HepG2 (cell line): ENCODE results near the gene SYNPO2L. TPM values are rescaled to one million over a fixed set of nuclear protein-coding genes. Genes with fewer than 3 reads are reported as not detected.

Source experiments
- ATAC-seq: fragments of 200-7000 bp; cut with Tn5 transposase; 3 replicates; pipeline ENCODE4 v1.9.1; 2020; ENCODE audit warnings: mild to moderate bottlenecking, moderate library complexity
- BruUV-seq: library from RNA; stranded (reverse); fragments of 400-500 nt; replicated peaks from 2 replicates; lab custom pipeline; 2021; lab: Mats Ljungman, UMichigan
- CTCF ChIA-PET: fragments of 300-600 bp; formaldehyde crosslinking; extraction: SDS; loops from one replicate; lab custom pipeline; 2021; ENCODE audit warnings: low total read pairs, inconsistent platforms, low intra/inter-chr PET ratio; lab: Yijun Ruan, JAX
- POLR2A ChIA-PET: fragments of 350-600 bp; sonication (Branson Sonifier 250); formaldehyde crosslinking; loops from one replicate; lab custom pipeline; 2020; ENCODE audit warnings: antibody characterized with exemption, inconsistent platforms; lab: Yijun Ruan, JAX
- DNase-seq: peaks from one replicate; pipeline ENCODE4 v3.0.0-alpha.2; 2015; ENCODE audit warnings: low spot score
- FAIRE-seq: peaks from 3 replicates; lab custom pipeline; 2011; peaks lifted over from hg19 to GRCh38; lab: Jason Lieb, UNC
- H2AFZ ChIP-seq: one replicate; pipeline ENCODE4 v1.6.1; 2011; ENCODE audit warnings: low read length, inconsistent platforms
- H3K27ac ChIP-seq: fragments of 300-600 bp; 3 replicates; pipeline ENCODE4 v1.8.0; 2011; ENCODE audit warnings: mixed run types, mild to moderate bottlenecking, mixed read lengths, low read length, inconsistent platforms; ENCODE audit not compliant: insufficient read depth; ENCODE audit errors: extremely low read length
- H3K27me3 ChIP-seq, 2 experiments: fragments of 200-600 bp in 1 of 2; 2 replicates in 1 of 2; 3 replicates in 1 of 2; pipeline versions ENCODE4 v1.6.0 to v1.8.0; 2011; ENCODE audit warnings: low read length in 2 of 2, mild to moderate bottlenecking in 2 of 2, moderate library complexity in 2 of 2, inconsistent platforms in 1 of 2; ENCODE audit not compliant: insufficient read depth in 2 of 2, control insufficient read depth in 1 of 2
- H3K36me3 ChIP-seq, 2 experiments: fragments of 200-600 bp in 1 of 2; replicated peaks in 1 of 2; 2 replicates in 1 of 2; 3 replicates in 1 of 2; pipeline versions ENCODE4 v1.5.1 to v1.8.0; 2011; ENCODE audit warnings: low read length in 2 of 2, inconsistent platforms in 1 of 2; ENCODE audit not compliant: insufficient read depth in 2 of 2, control insufficient read depth in 1 of 2
- H3K4me1 ChIP-seq: 2 replicates; pipeline ENCODE4 v1.5.1; 2012; ENCODE audit warnings: low read length, inconsistent platforms; ENCODE audit not compliant: insufficient read depth
- H3K4me2 ChIP-seq: 2 replicates; pipeline ENCODE4 v1.6.0; 2011; ENCODE audit warnings: low read depth, low read length, inconsistent platforms
- H3K4me3 ChIP-seq, 3 experiments: fragments of 200-600 bp in 1 of 3; sonication (generic), shearing (Covaris generic) in 1 of 3; replicated peaks in 1 of 3; 2 replicates each; pipeline ENCODE4 v1.5.1; 2011 to 2016; ENCODE audit warnings: low read length in 3 of 3, inconsistent platforms in 2 of 3, low read depth in 2 of 3, mild to moderate bottlenecking in 2 of 3, control low read depth in 1 of 3, mixed read lengths in 1 of 3; ENCODE audit not compliant: insufficient read depth in 1 of 3
- H3K79me2 ChIP-seq: one replicate; pipeline ENCODE4 v1.6.1; 2011; ENCODE audit warnings: low read length, inconsistent platforms; ENCODE audit not compliant: insufficient read depth
- H3K9ac ChIP-seq: 2 replicates; pipeline ENCODE4 v1.6.0; 2011; ENCODE audit warnings: mild to moderate bottlenecking, low read depth, low read length, inconsistent platforms; ENCODE audit not compliant: insufficient read depth
- H3K9me3 ChIP-seq: 2 replicates; pipeline ENCODE4 v1.5.1; 2012; ENCODE audit warnings: mild to moderate bottlenecking, low read length
- H4K20me1 ChIP-seq: 2 replicates; pipeline ENCODE4 v1.6.0; 2011; ENCODE audit warnings: inconsistent platforms, mild to moderate bottlenecking, low read length, moderate library complexity; ENCODE audit not compliant: insufficient read depth
- BHLHE40 ChIP-seq: IDR thresholded peaks from 2 replicates; pipeline ENCODE4 v1.6.1; 2011; ENCODE audit warnings: low read length, improper control_type of control experiment
- FLYWCH1 ChIP-seq: sonication (generic); formaldehyde crosslinking; IDR thresholded peaks from 2 replicates; pipeline ENCODE4 v1.8.1; 2023; ENCODE audit warnings: mild to moderate bottlenecking, missing genetic modification reagents
- NFIC ChIP-seq: IDR thresholded peaks from 2 replicates; pipeline ENCODE4 v1.6.1; 2012; ENCODE audit warnings: mild to moderate bottlenecking, low read length, inconsistent platforms
- RAD21 ChIP-seq: fragments of 450-650 bp; formaldehyde crosslinking; IDR thresholded peaks from 2 replicates; pipeline ENCODE4 v1.5.0; 2020; ENCODE audit warnings: mild to moderate bottlenecking
- SAP130 ChIP-seq: IDR thresholded peaks from 2 replicates; pipeline ENCODE4 v1.6.1; 2016; ENCODE audit warnings: low read depth
- SMAD3 ChIP-seq: sonication (generic); formaldehyde crosslinking; IDR thresholded peaks from 2 replicates; pipeline ENCODE4 v1.4.0; 2020; ENCODE audit warnings: missing genetic modification reagents
- YEATS2 ChIP-seq: sonication (generic); formaldehyde crosslinking; IDR thresholded peaks from 2 replicates; pipeline ENCODE4 v1.4.0; 2020; ENCODE audit warnings: missing genetic modification reagents, borderline replicate concordance
- ZNF607 ChIP-seq: sonication (generic); formaldehyde crosslinking; IDR thresholded peaks from 2 replicates; pipeline ENCODE4 v1.5.1; 2020; ENCODE audit warnings: missing genetic modification reagents, mild to moderate bottlenecking, borderline replicate concordance
- ZNF772 ChIP-seq: sonication (generic); formaldehyde crosslinking; IDR thresholded peaks from 2 replicates; pipeline ENCODE4 v1.5.0; 2020; ENCODE audit warnings: mild to moderate bottlenecking, missing genetic modification reagents
- ZNF839 ChIP-seq: sonication (generic); formaldehyde crosslinking; IDR thresholded peaks from 2 replicates; pipeline ENCODE4 v1.4.0; 2020; ENCODE audit warnings: missing genetic modification reagents, mild to moderate bottlenecking, borderline replicate concordance
- WGBS: methylation state at CpG from one replicate; pipeline ENCODE4 v1.1.6; 2017; ENCODE audit warnings: low lambda C conversion rate; 5-methylcytosine and 5-hydroxymethylcytosine counted together
- in situ Hi-C: cut with HindIII; loops from 2 replicates; pipeline ENCODE4 v1.10.0; 2017; ENCODE audit warnings: low pct_unique_long_range_greater_than_20kb; ENCODE audit not compliant: extremely low pct_ligation_motif_present
- intact Hi-C: fragments of 100-400 bp; cut with micrococcal nuclease; formaldehyde crosslinking; loops from one replicate; pipeline ENCODE4 v1.10.0; 2022; ENCODE audit not compliant: unreplicated experiment
- polyA plus RNA-seq, 8 experiments: library from polyadenylated mRNA; depleted of rRNA in 3 of 8; stranded (reverse) in 7 of 8; unstranded in 1 of 8; fragments of >200 nt; fragmentation: Illumina TruSeq in 4 of 8; extraction: Trizol in 4 of 8; gene quantifications; 2 replicates each; pipeline versions ENCODE4 v1.2.1 to v1.2.3, GENCODE V29; 2011 to 2016; ENCODE audit warnings: low read depth in 4 of 8, missing spikeins in 1 of 8, mixed read lengths in 1 of 8; ENCODE audit not compliant: insufficient read depth in 1 of 8
- total RNA-seq, 5 experiments: library from RNA; depleted of rRNA; stranded (reverse); fragments of >200 nt; fragmentation: Illumina TruSeq; extraction: Trizol; gene quantifications; 2 replicates each; pipeline ENCODE4 v1.2.3, GENCODE V29; 2016; ENCODE audit warnings: low read depth in 1 of 5
- TF ChIP-seq, protein P1 (sequence below): sonication (generic); formaldehyde crosslinking; IDR thresholded peaks from 2 replicates; pipeline ENCODE4 v1.4.0; 2020; ENCODE audit warnings: mild to moderate bottlenecking, missing genetic modification reagents
- TF ChIP-seq, protein P2 (sequence below): sonication (generic); formaldehyde crosslinking; IDR thresholded peaks from 2 replicates; pipeline ENCODE4 v1.5.0; 2020; ENCODE audit warnings: mild to moderate bottlenecking, missing genetic modification reagents, moderate library complexity

The SYNPO2L gene
- total and polyA plus RNA-seq, 2 of the 13 experiments (the other 11 are each of a cell fraction or from before 2014, with no cell fraction given): not detected

GRCh38 chr10:73653701-73654100 lies 2.1 kb downstream of the SYNPO2L start (continued):
- TF ChIP-seq ZNF772 (CRISPR knock-in tag): 0 out of 2 replicates have a peak, but pooled peaks have one; percentile 32
- TF ChIP-seq RAD21 (CRISPR knock-in tag): peak; percentile 27; the same call in 1 of the 2 replicates
- TF ChIP-seq SMAD3: no peak
- TF ChIP-seq, protein P1, sequence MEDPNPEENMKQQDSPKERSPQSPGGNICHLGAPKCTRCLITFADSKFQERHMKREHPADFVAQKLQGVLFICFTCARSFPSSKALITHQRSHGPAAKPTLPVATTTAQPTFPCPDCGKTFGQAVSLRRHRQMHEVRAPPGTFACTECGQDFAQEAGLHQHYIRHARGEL (CRISPR knock-in tag): no peak
- TF ChIP-seq BHLHE40: 0 out of 2 replicates have a peak, but pooled peaks have one; percentile 13
- TF ChIP-seq ZNF839 (CRISPR knock-in tag): no peak
- peak; percentile 52 for TF ChIP-seq SAP130 (CRISPR knock-in tag)
- TF ChIP-seq ZNF607 (CRISPR knock-in tag): no peak
- TF ChIP-seq YEATS2 (CRISPR knock-in tag): no peak
- no peak for TF ChIP-seq NFIC
- TF ChIP-seq, protein P2, sequence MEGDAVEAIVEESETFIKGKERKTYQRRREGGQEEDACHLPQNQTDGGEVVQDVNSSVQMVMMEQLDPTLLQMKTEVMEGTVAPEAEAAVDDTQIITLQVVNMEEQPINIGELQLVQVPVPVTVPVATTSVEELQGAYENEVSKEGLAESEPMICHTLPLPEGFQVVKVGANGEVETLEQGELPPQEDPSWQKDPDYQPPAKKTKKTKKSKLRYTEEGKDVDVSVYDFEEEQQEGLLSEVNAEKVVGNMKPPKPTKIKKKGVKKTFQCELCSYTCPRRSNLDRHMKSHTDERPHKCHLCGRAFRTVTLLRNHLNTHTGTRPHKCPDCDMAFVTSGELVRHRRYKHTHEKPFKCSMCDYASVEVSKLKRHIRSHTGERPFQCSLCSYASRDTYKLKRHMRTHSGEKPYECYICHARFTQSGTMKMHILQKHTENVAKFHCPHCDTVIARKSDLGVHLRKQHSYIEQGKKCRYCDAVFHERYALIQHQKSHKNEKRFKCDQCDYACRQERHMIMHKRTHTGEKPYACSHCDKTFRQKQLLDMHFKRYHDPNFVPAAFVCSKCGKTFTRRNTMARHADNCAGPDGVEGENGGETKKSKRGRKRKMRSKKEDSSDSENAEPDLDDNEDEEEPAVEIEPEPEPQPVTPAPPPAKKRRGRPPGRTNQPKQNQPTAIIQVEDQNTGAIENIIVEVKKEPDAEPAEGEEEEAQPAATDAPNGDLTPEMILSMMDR (CRISPR knock-in tag): peak; percentile 75

- no peaks in the 10 kb centered on the region for H3K79me2 ChIP-seq
- no peak overlapping the region for H2AFZ ChIP-seq
- 30% methylated on average over 2 of the region's 11 CpGs for WGBS
- no peaks in the 10 kb centered on the region for H4K20me1 ChIP-seq
- no TSS peak for BruUV-seq
- ChIA-PET CTCF (no interaction called here), POLR2A (no interaction called here)
- DNase-seq (no peak), ATAC-seq (no peak; the same call in 2 of the 3 replicates), FAIRE-seq (no peak)
- TF ChIP-seq FLYWCH1 (CRISPR knock-in tag): no peak
- H3K27ac ChIP-seq: no peak overlapping the region
- H3K27me3 ChIP-seq: peaks cover 2 to 6% of the 10 kb centered on the region in 2 experiments; a peak in 1 of 5 replicates
- H3K4me2 ChIP-seq: no peak overlapping the region
- intact Hi-C loops (no loop called here), in situ Hi-C loops (no loop called here)
- H3K9ac ChIP-seq: no peak overlapping the region
- no peaks in the 10 kb centered on the region for H3K36me3 ChIP-seq
- H3K4me3 ChIP-seq: no peak overlapping the region
- peaks cover 17% of the 10 kb centered on the region for H3K4me1 ChIP-seq
- H3K9me3 ChIP-seq: no peaks in the 10 kb centered on the region
Observed at GRCh38 chr10:73653195-73653594, 2.6 kb downstream of the SYNPO2L start.
